Neuronal stem cell (in vitro differentiated cells): ENCODE data around the gene RIT2.

Experiments used
- DNase-seq: peaks from one replicate; pipeline ENCODE4 v3.0.0-alpha.2; 2013; ENCODE audit warnings: low spot score
- H2AFZ ChIP-seq: one replicate; pipeline ENCODE4 v1.6.1; 2013; ENCODE audit warnings: mild to moderate bottlenecking, low read length, inconsistent platforms
- H2AK5ac ChIP-seq: 2 replicates; pipeline ENCODE4 v1.6.1; 2013; ENCODE audit warnings: low read depth, mild to moderate bottlenecking, inconsistent platforms, low read length, moderate library complexity, mixed read lengths
- H2BK120ac ChIP-seq: 2 replicates; pipeline ENCODE4 v1.6.1; 2013; ENCODE audit warnings: low read depth, mild to moderate bottlenecking, inconsistent platforms, low read length, moderate library complexity, mixed read lengths
- H2BK12ac ChIP-seq: one replicate; pipeline ENCODE4 v1.6.1; 2013; ENCODE audit warnings: low read length, inconsistent platforms
- H2BK15ac ChIP-seq: 2 replicates; pipeline ENCODE4 v1.6.1; 2013; ENCODE audit warnings: mild to moderate bottlenecking, low read length, inconsistent platforms, mixed read lengths
- H2BK5ac ChIP-seq: one replicate; pipeline ENCODE4 v1.6.1; 2013; ENCODE audit warnings: inconsistent platforms, mild to moderate bottlenecking, low read length, moderate library complexity
- H3K14ac ChIP-seq: one replicate; pipeline ENCODE4 v1.6.1; 2013; ENCODE audit warnings: low read length, inconsistent platforms
- H3K18ac ChIP-seq: 2 replicates; pipeline ENCODE4 v1.6.1; 2013; ENCODE audit warnings: low read length, inconsistent platforms
- H3K23ac ChIP-seq: 2 replicates; pipeline ENCODE4 v1.6.1; 2013; ENCODE audit warnings: low read depth, mild to moderate bottlenecking, mixed read lengths, low read length, inconsistent platforms; ENCODE audit not compliant: poor library complexity
- H3K27ac ChIP-seq: replicated peaks from 3 replicates; pipeline ENCODE4 v1.5.1; 2013; ENCODE audit warnings: low read length, inconsistent platforms
- H3K27me3 ChIP-seq, 3 experiments: 2 replicates each; pipeline ENCODE4 v1.6.1; 2013; ENCODE audit warnings: low read length in 3 of 3, mild to moderate bottlenecking in 2 of 3, inconsistent platforms in 1 of 3, low read depth in 1 of 3, mixed read lengths in 1 of 3, moderate library complexity in 1 of 3; ENCODE audit not compliant: control insufficient read depth in 3 of 3, insufficient read depth in 3 of 3
- H3K36me3 ChIP-seq, 2 donors: replicated peaks in 1 of 2; 2 replicates each; pipeline ENCODE4 v1.6.1; 2013; ENCODE audit warnings: low read length in 2 of 2; ENCODE audit not compliant: control insufficient read depth in 2 of 2, insufficient read depth in 2 of 2
- H3K4ac ChIP-seq: 2 replicates; pipeline ENCODE4 v1.6.1; 2013; ENCODE audit warnings: inconsistent platforms, mild to moderate bottlenecking, low read length, moderate library complexity
- H3K4me1 ChIP-seq, 2 donors: 1 replicate in 1 of 2; 2 replicates in 1 of 2; pipeline ENCODE4 v1.6.1; 2013; ENCODE audit warnings: low read length in 2 of 2, low read depth in 1 of 2; ENCODE audit not compliant: control insufficient read depth in 2 of 2, insufficient read depth in 1 of 2
- H3K4me2 ChIP-seq: one replicate; pipeline ENCODE4 v1.6.1; 2013; ENCODE audit warnings: mild to moderate bottlenecking, low read length, inconsistent platforms; ENCODE audit not compliant: insufficient read depth, poor library complexity, severe bottlenecking
- H3K4me3 ChIP-seq, 2 donors: 2 replicates each; pipeline ENCODE4 v1.5.1; 2013; ENCODE audit warnings: low read length in 2 of 2, mild to moderate bottlenecking in 2 of 2, inconsistent platforms in 1 of 2, moderate library complexity in 1 of 2
- H3K79me1 ChIP-seq: one replicate; pipeline ENCODE4 v1.6.1; 2013; ENCODE audit warnings: low read depth, mild to moderate bottlenecking, inconsistent platforms, low read length, moderate library complexity
- H3K9ac ChIP-seq: one replicate; pipeline ENCODE4 v1.6.1; 2013; ENCODE audit warnings: mild to moderate bottlenecking, low read depth, low read length, inconsistent platforms; ENCODE audit not compliant: poor library complexity
- H3K9me3 ChIP-seq, 2 donors: replicated peaks in 1 of 2; 2 replicates each; pipeline versions ENCODE3 to v1.6.1; 2013; ENCODE audit warnings: low read length in 2 of 2, mild to moderate bottlenecking in 2 of 2, inconsistent platforms in 1 of 2, low read depth in 1 of 2, mixed read lengths in 1 of 2, moderate library complexity in 1 of 2; ENCODE audit not compliant: control insufficient read depth in 2 of 2, insufficient read depth in 1 of 2
- H4K8ac ChIP-seq: one replicate; pipeline ENCODE4 v1.6.1; 2013; ENCODE audit warnings: low read depth, mild to moderate bottlenecking, inconsistent platforms, low read length, moderate library complexity
- H4K91ac ChIP-seq: one replicate; pipeline ENCODE4 v1.6.1; 2013; ENCODE audit warnings: low read length, low read depth, mild to moderate bottlenecking, inconsistent platforms; ENCODE audit not compliant: poor library complexity
- WGBS, 2 donors: extraction: QIAGEN DNeasy Blood & Tissue Kit; methylation state at CpG; one replicate each; pipeline ENCODE4 v1.1.7; 2013; ENCODE audit warnings: missing lambda C conversion rate in 2 of 2, mixed read lengths in 1 of 2; ENCODE audit not compliant: insufficient read length in 2 of 2, insufficient replicate concordance in 1 of 2; ENCODE audit errors: extremely low coverage in 2 of 2; 5-methylcytosine and 5-hydroxymethylcytosine counted together

RIT2 gene

DNA sequence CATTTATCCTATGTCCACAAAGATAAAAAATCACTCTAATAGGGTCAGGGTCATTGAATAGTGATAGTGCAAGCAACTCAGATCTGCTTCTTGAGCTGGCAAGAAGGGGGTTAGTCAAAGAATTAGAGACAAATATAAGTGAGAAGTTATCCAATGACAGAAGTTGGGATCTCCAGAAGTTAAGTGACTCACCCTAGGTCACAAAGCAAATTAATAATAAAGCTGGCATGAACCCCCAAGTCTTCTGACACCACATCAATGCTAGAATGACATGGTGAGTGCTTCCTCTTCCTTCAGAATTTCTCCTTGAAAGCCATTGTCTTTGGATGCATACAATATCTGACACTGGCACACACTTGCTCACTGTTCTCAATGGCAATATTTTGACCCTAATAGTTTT lies 343.5 kb downstream of the RIT2 start:
- Histone ChIP-seq H3K9ac (no peak overlapping the region), H3K79me1 (no peaks in the 10 kb centered on the region), H4K91ac (no peak overlapping the region), H2AFZ (no peak overlapping the region), H4K8ac (no peak overlapping the region), H3K18ac (no peak overlapping the region), H2BK15ac (no peak overlapping the region), H3K4ac (no peak overlapping the region), H3K9me3 (peaks cover 0 to 8% of the 10 kb centered on the region in 2 donors), H2BK5ac (no peak overlapping the region), H3K4me3 (no peak overlapping the region), H2BK12ac (no peak overlapping the region), H3K36me3 (no peaks in the 10 kb centered on the region), H3K4me2 (no peak overlapping the region), H3K27me3 (no peaks in the 10 kb centered on the region), H2BK120ac (no peak overlapping the region), H3K14ac (no peak overlapping the region), H3K4me1 (no peaks in the 10 kb centered on the region), H3K27ac (no peak overlapping the region), H3K23ac (no peak overlapping the region), H2AK5ac (no peak overlapping the region)
- no peak for DNase-seq

GRCh38 chr18:42765302-42765701 lies 350.2 kb downstream of the RIT2 start:
- no peak overlapping the region for H3K4me3 ChIP-seq
- H4K8ac ChIP-seq, result no peak overlapping the region
- no peak overlapping the region for H2AK5ac ChIP-seq
- H2BK5ac ChIP-seq, result no peak overlapping the region
- H3K27me3 ChIP-seq, result no peaks in the 10 kb centered on the region
- H2BK15ac ChIP-seq, result no peak overlapping the region
- H3K4ac ChIP-seq, result no peak overlapping the region
- no peak overlapping the region for H3K23ac ChIP-seq
- H2BK12ac ChIP-seq, result no peak overlapping the region
- H4K91ac ChIP-seq, result no peak overlapping the region
- no peak overlapping the region for H2BK120ac ChIP-seq
- H3K14ac ChIP-seq, result no peak overlapping the region
- no peak overlapping the region for H3K4me2 ChIP-seq
- H2AFZ ChIP-seq, result no peak overlapping the region
- no peaks in the 10 kb centered on the region for H3K79me1 ChIP-seq
- no peak overlapping the region for H3K9ac ChIP-seq
- no peak for DNase-seq
- WGBS, 2 donors, result no CpG with 5 or more reads among the region's 2 CpGs
- peaks cover 0 to 13% of the 10 kb centered on the region in 2 donors for H3K9me3 ChIP-seq
- H3K27ac ChIP-seq, result no peak overlapping the region
- no peak overlapping the region for H3K18ac ChIP-seq
- peaks cover 2 to 12% of the 10 kb centered on the region in 2 donors for H3K4me1 ChIP-seq
- no peaks in the 10 kb centered on the region for H3K36me3 ChIP-seq

DNA sequence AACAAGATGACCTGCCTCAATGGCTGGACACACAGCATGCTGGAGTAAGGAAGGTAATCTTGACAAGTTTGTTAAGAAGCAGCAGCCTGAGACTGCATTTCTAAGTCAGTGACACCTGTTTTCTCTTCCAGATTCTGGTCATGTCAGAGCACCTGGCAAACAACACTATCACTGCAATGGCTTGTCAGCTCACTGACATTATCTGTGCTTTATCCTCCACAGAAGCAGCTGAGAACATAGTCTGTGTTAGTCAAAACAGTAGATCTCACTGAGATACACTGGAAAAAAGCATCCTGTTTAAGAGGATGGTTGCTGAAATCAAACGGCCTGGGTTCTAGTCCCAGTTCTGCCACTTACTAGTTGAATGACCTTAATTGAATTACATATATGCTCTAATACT lies 355.2 kb downstream of the RIT2 start:
- no peak overlapping the region for H2AK5ac ChIP-seq
- H3K4me1 ChIP-seq, result peaks cover under 1 to 17% of the 10 kb centered on the region in 2 donors
- H3K23ac ChIP-seq, result no peak overlapping the region
- H3K18ac ChIP-seq, result no peak overlapping the region
- H2AFZ ChIP-seq, result no peak overlapping the region
- no peaks in the 10 kb centered on the region for H3K79me1 ChIP-seq
- H3K27me3 ChIP-seq, result no peaks in the 10 kb centered on the region
- no peak overlapping the region for H4K91ac ChIP-seq
- H2BK15ac ChIP-seq, result no peak overlapping the region
- H3K4me2 ChIP-seq, result no peak overlapping the region
- no peaks in the 10 kb centered on the region for H3K9me3 ChIP-seq
- H3K27ac ChIP-seq, result no peak overlapping the region
- no CpG with 5 or more reads among the region's 1 CpG for WGBS, 2 donors
- no peak overlapping the region for H2BK120ac ChIP-seq
- H2BK12ac ChIP-seq, result no peak overlapping the region
- H2BK5ac ChIP-seq, result no peak overlapping the region
- H3K4me3 ChIP-seq, result no peak overlapping the region
- no peak overlapping the region for H3K4ac ChIP-seq
- no peak overlapping the region for H3K9ac ChIP-seq
- no peak for DNase-seq
- no peak overlapping the region for H3K14ac ChIP-seq
- no peaks in the 10 kb centered on the region for H3K36me3 ChIP-seq
- H4K8ac ChIP-seq, result no peak overlapping the region

GRCh38 chr18:42758852-42759251 lies 356.6 kb downstream of the RIT2 start:
- H3K14ac ChIP-seq, result no peak overlapping the region
- H3K27ac ChIP-seq, result no peak overlapping the region
- no peak overlapping the region for H2BK120ac ChIP-seq
- no peaks in the 10 kb centered on the region for H3K79me1 ChIP-seq
- no peak overlapping the region for H2AFZ ChIP-seq
- H3K4me1 ChIP-seq, result peaks cover 0 to 11% of the 10 kb centered on the region in 2 donors
- no peaks in the 10 kb centered on the region for H3K36me3 ChIP-seq
- no peak overlapping the region for H3K9ac ChIP-seq
- no peak overlapping the region for H4K8ac ChIP-seq
- H3K18ac ChIP-seq, result no peak overlapping the region
- H2BK5ac ChIP-seq, result no peak overlapping the region
- no peak overlapping the region for H4K91ac ChIP-seq
- H2BK12ac ChIP-seq, result no peak overlapping the region
- H2AK5ac ChIP-seq, result no peak overlapping the region
- no peaks in the 10 kb centered on the region for H3K9me3 ChIP-seq
- no peak overlapping the region for H3K4me2 ChIP-seq
- WGBS, 2 donors, result no CpG with 5 or more reads among the region's 2 CpGs
- no peak overlapping the region for H3K4me3 ChIP-seq
- no peak for DNase-seq
- no peak overlapping the region for H2BK15ac ChIP-seq
- no peak overlapping the region for H3K23ac ChIP-seq
- no peaks in the 10 kb centered on the region for H3K27me3 ChIP-seq
- no peak overlapping the region for H3K4ac ChIP-seq
